ENCODE data around the gene MTMR8.
"Not testable (repeated sequence)": the region's sequence is repeated elsewhere in the genome, so short reads cannot be mapped to it uniquely, and the experiment has no call there.

The MTMR8 gene

DNA sequence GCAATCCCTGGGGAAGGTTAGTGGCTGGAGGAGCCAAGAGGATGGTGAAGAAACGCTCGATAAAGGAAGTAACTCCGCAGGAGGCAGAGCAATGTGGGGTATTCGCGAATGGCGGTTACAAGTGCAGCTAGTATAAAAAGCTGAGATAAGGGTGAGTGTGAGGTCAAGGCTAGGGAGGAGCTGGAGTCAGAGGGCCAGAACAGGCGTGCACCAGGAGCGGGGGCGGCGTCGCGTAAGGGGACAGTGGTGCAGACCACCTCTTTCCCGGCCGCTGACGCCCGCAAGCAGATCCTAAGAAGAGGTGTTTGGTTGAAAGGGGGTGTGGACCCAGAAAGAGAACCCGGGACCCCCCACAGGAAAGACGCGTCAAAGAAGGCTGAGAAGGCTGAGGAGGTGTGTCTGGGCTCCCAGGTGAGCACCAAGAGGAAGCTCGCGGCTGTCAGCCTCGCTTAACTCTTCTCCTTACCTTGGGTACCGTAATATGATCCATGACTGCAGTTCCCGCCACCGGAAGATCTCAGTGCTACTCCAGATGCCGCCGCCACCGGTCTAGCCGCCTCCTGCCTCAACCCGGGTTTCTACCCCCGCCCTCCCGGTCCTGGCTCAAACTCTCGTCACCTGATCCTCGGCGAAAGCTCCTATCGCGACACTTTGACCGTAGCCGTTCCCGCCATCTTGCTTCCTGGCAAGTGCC, at the start of gene MTMR8:
MTMR8 (minus strand) TSS at position 579 of the 694 bp plus-strand sequence; CDS start at position 490, 89 bp downstream.
- peak; percentile 87 for DNase-seq

DNA sequence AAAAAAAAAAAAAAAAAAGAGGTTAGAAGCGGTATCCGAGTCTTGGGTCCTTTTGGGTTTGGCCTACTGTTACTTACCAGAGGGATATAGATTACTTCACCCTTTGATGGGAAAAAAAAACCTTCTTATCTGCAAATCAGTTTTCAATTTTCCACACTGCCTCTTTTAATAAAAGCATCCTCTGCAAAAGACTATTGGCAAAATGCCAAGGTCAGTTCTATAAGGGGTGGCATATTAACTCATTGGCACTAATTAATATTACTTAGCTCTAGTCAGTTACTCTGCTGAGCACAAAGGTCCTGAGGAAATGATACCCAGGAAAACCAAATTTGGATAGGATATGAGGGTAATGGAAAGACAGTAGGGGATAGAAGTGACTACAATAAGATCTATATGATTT, 44.3 kb upstream of the MTMR8 start:
- DNase-seq, result no peak

GRCh38 chrX:64437665-64438064, 42.4 kb upstream of the MTMR8 start:
- DNase-seq, result no peak

DNA sequence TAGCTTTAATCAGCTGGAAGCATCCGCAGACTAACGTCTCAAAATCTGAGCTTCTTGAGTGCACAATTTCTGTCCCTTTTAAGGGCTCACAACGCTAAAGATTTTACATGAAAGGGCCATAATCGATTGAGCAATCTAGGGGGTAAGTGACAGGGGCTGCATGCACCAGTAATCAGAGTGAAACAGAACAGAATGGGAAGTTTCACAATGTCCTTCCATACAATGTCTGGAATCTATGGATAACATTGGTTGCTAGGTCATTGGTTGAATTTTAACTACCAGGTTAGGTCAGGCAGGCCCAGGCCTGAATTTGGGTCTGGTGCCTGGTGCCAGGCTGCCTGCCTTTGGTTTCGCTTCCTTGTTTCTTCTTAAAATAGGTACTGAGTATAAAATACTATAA, 42.0 kb upstream of the MTMR8 start:
- no peak for DNase-seq

DNA sequence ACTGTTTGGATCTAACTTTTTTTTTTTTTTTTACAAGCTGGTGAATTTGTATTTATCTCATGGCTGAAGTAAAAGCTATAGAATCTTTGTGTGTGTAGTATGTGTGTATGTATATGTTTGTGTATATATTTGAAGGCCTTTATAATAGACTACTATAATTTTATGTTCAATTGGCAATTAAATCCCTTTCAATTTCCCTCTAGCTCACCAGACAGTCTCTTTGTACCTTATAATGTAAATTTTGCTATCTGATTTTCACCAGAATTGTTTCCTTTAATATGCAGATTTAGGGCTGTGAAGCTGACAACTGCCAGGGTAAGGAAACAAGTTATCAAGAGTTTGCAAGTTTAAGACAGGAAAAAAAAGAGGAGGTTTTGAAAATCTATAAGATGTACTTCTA, 33.1 kb upstream of the MTMR8 start:
- DNase-seq, result no peak

- DNase-seq, result no peak
Observed at GRCh38 chrX:64427787-64428186, 32.5 kb upstream of the MTMR8 start.

DNA sequence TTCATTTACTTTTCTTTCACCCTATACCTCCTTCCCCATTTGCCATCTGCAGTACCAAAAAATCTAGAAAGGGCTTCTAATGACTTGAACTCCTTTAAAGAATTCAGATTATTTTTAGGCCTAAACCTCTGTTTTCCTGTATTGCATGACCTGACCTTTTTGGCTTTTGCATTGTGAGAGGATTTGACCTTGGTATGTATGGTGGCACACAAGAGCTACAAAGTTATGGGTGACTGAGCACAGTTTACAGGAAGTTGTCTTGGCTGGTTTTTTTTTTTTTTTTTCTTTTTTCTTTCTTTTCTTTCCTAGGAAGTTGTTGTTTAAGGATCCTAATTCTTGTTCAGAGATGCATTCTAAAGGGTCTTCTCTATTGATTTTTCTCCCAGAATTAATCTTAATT, 32.0 kb upstream of the MTMR8 start:
- DNase-seq, result no peak

DNA sequence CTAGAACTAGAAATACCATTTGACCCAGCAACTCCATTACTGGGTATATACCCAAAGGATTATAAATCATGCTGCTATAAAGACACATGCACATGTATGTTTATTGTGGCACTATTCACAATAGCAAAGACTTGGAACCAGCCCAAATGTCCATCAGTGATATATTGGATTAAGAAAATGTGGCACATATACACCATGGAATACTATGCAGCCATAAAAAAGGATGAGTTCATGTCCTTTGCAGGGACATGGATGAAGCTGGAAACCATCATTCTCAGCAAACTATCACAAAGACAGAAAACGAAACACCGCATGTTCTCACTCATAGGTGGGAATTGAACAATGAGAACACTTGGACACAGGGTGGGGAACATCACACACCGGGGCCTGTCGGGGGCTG, 14.5 kb upstream of the MTMR8 start:
- not testable (repeated sequence) for DNase-seq

DNA sequence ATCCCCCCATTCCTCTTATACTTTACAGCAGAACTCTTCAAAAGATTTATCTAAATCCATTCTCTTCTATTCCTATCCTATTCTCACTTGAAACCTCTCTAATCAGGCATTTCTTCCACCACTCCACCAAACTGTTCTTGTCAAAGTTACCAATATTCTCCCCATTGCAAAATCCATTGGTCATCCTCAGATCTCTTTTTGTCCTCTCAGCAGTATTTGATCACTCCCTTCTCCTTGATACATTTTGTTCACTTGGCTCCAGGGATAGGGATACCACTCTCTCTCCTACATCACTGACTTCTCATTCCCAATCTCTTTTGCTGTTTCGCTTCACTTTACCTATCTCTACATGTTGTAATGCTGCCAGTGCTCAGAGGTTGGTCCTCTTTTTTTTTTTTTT, 2.8 kb upstream of the MTMR8 start:
- no peak for DNase-seq

DNA sequence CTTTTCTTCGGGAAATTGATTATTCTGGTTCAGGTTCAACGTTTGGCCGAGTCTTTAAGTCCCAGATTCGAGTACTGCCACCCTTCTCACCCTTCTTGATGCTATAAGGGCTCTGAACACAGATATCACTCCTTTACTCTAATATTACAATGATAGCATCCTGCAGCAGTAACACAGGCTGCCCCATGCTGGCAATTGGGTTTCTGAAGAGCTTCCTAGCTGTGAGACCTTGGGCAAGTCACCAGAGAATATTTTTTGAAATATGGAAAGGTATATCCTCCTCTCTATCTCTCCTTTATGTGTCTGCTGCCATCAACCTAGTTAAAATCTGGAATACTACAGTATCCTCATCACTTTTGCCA, 297 bp upstream of the MTMR8 start:
- no peak for DNase-seq

GRCh38 chrX:64394059-64394873, 986 bp downstream of the MTMR8 start:
- no peak for DNase-seq

DNA sequence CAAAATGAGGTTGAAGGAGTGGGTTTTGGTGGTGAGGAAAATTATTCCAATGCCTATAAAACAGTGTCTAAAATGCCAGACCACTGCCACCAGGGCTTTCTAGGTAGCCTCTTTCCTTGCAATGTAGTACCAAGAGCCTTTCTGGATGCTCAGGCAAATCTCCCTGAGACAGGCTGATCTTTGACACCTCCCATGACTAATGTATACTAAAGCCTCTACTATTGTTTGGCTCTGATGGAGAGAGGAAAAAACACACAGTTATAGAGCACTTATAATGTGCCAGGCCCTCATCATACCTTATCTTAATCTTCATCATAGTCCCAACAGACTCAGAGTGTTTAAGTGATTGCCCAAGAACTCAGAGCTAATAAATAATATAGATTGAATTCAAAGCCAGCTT, 5.8 kb downstream of the MTMR8 start:
- DNase-seq, result no peak

- not testable (repeated sequence) for DNase-seq
Observed at GRCh38 chrX:64380789-64381188, 14.5 kb downstream of the MTMR8 start.

DNA sequence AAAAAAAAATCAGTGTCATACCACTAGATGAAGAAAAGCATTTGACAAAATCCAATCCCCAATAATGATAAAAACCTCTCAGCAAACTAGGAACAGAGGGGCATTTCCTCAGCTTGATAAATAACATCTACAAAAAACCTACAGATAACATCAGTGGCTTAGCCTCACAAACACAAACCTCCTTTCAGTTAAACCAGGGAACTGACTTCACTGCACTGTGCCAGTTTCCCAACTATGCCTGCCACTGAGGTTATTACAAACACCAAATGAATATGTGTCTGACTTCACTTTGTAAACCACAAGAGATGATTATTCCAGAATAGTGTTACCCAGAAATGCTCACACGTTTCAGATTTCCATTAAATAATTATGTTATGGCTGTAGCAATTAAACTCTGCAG, 15.3 kb downstream of the MTMR8 start:
- no peak for DNase-seq

- DNase-seq, result no peak
Observed at GRCh38 chrX:64377753-64378152, 17.5 kb downstream of the MTMR8 start.

- DNase-seq, result no peak
Observed at GRCh38 chrX:64352081-64352480, 43.2 kb downstream of the MTMR8 start.

DNA sequence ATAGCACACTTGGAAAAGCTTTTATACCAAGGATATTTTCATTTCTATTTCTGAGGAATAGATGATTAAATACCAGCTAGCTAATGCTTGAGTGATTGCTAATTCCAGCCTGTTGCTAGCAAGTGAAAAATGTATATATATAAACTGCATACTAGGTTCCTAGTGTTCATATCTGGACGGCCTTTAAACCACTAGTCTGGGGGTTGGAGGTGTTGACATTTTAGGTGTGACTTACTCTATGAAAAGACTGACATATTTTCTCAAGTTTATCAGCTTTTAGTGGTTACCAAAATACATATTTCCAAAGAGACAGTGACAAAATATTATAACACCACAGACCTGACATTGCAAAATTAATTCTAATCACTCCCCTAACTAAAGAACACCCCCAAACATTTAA, 44.7 kb downstream of the MTMR8 start:
- no peak for DNase-seq

DNA sequence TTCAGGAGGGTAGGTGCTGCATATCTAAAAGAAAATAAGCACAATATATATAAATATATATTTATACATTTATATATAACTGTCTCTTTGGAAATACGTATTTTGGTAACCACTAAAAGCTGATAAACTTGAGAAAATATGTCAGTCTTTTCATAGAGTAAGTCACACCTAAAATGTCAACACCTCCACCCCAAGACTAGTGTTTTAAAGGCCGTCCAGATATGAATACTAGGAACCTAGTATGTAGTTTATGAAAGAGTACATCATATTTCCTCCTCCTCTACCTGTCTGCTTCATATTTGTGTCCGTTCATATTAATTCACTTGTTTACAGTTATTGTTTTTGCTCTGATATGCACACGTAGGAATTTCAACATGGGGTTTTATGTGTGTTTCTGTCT, 45.2 kb downstream of the MTMR8 start:
- DNase-seq, result no peak

DNA sequence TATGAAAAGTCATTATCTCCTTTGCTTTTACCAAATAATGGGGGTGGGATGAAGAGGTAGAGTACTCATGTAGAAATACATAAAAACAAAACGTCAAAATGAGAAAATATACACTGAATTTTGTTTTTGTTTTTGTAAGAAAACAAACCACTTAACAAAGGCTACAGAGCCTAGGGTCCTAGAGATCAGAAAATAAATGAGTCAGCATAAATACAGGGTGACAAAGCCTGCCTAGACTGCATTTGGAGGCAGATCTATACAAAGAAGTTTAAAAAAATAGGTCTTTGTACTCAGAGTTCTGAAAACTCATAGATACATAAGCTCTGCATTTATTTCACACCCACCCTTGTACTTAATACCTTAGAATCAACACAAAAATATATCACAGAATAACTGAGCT, 52.4 kb downstream of the MTMR8 start:
- no peak for DNase-seq

- DNase-seq, result no peak
Observed at GRCh38 chrX:64338296-64338695, 57.0 kb downstream of the MTMR8 start.

DNA sequence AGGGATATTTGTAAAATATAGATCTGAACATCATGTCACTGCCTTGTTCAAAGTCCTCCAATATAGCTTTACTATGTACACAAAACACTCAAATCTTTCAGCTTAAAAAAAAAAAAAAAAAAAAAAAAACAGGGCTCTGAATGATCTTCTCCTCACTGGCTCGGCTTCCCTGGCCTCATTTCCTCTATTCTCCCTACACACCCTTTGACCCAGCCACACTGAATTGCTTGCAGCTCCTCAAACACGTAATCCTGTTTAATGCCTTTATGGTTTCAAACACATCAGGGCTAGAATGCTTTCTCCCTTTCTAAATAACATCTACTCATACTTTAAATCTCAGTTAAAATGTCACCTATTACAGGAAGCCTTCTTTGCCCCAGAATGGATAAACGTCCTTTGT, 60.8 kb downstream of the MTMR8 start:
- DNase-seq, result no peak

DNA sequence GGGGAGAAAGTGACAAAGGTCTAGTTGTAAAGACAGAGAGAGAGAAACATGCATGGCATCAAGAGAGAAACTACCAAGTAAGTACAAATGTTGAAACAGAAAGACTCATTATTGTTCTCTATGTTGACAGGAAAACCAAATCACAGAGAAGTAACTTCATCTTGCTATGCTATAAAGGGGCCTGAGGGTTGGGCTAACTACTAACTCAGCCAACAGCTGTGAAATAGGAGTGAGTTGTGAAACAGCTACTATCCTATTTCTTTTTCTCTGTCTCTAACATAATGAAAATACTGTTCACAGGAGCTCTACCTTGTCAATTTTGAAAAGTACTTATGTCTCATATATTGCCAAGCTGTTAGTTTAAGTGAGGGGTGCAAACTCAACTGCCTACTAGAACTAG, 65.0 kb downstream of the MTMR8 start:
- no peak for DNase-seq

DNA sequence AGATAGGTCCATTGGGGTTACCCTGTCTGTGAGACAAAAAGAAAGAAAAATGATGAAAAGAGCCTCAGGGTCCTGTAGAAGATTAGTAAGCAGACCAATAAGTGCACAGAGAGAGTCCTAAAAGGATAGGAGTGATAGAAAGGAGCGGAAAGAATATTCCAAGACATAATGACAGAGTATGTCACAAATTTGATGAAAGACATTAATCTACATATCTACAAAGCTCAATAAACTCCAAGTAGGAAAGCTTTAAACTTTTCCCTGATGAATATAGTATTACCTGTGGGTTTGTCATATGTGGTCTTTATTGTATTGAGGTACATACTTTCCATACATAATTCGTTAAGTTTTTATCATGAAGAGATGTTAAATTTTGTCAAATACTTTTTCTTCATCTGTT, 73.7 kb downstream of the MTMR8 start:
- no peak for DNase-seq

- no peak for DNase-seq
Observed at GRCh38 chrX:64313624-64314023, 81.6 kb downstream of the MTMR8 start.

- no peak for DNase-seq
Observed at GRCh38 chrX:64306712-64307111, 88.5 kb downstream of the MTMR8 start.

Measured in islet precursor cell (in vitro differentiated cells).